Measurements from ENCODE around the gene POC1A. TPM values are rescaled to one million over a fixed set of nuclear protein-coding genes. Genes with fewer than 3 reads are reported as not detected.

Gene POC1A
- total RNA-seq, 1 experiment from 2014 or later = 19.8 TPM

DNA sequence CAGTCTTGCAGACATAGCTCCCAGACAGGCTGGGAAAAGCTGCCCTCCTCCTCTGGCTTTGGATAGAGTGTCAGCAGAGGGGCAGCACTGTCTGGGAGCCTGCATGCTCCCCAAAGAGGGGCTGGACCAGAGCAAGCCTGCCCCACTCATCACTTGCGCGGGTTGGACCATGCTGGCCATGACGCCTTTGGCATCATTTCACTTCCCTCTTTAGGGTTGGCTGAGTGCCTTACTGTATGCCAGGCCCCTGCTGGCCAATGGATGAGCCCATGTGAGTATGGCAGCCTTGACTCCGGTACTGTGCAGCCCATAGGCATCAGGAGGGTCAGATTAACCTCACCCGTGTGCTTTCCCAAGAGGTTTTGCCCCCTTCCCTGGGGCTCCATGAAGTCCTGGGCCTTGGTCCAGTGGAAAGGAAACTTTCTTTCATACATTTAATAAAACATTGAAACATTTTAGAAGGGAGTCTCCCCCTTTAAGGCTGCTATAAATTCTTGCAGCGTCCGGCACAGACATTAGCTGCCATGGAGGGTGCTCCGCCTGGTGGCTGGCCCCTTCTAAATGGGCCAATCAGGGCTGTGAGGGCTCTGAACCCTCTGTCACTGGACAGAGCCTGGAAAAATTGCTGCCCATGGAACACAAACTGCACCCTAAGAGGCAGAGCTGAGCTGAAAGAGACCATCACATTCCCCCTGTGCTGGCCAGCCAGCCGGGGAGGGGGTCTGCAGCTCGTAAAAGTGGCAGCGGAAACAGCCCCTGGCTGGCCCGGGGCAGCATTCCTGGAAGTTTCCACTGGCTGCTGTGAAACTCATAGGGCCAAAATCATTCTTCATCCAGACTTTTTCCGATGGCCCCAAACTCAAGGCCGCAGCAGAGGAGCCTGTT lies 77.1 kb downstream of the POC1A start:
- no peak for DNase-seq
- H3K27me3 ChIP-seq = no peaks in the 10 kb centered on the region
- H3K4me3 ChIP-seq = no peak overlapping the region

DNA sequence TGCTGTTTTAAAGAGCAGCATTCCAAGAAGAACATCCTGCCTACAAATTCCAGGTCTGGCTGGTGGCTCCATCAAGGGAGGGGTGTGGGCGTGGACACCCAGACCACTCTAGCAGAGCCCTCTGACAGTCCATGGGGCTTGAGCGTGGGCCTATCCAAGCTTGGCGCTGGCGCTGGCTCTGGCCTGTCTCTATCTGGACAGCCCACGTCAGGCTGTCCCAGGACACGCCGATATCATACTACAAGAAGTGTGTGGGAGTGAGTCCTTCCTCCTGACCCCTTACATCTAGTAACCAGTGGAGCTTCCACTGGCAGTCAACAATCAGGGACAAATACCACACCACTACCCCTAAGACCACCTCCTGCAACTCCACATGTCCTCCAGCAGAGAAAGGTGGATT lies 80.7 kb downstream of the POC1A start:
- H3K27me3 ChIP-seq = no peaks in the 10 kb centered on the region
- H3K36me3 ChIP-seq = no peaks in the 10 kb centered on the region
- H3K9me3 ChIP-seq = no peaks in the 10 kb centered on the region
- DNase-seq = no peak
- no peak overlapping the region for H3K4me3 ChIP-seq

More for the DNA sequence above, 77.1 kb downstream of the POC1A start:
- no peaks in the 10 kb centered on the region for H3K9me3 ChIP-seq
- H3K36me3 ChIP-seq = no peaks in the 10 kb centered on the region

DNA sequence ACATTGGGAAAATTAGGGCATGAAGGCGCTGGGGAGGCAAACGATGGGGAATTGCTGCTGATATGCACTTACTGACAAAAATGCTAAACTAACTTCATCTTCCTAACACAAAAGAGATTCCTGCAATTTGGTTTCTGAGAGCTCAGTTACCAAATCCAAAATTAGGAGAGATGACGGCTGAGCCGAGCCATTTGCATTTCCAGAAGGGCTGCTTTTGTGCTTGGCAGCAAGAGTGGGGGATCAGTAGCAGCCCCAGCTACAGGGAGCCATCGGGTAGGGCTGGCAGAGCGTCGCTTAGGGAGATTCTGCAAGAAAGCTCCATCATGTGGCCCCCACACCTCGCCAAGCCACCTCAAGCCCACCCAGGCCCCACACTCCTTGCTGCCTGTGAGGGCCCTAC lies 81.8 kb downstream of the POC1A start:
- no peaks in the 10 kb centered on the region for H3K9me3 ChIP-seq
- no peak for DNase-seq
- no peaks in the 10 kb centered on the region for H3K36me3 ChIP-seq
- no peak overlapping the region for H3K4me3 ChIP-seq
- H3K27me3 ChIP-seq = no peaks in the 10 kb centered on the region

DNA sequence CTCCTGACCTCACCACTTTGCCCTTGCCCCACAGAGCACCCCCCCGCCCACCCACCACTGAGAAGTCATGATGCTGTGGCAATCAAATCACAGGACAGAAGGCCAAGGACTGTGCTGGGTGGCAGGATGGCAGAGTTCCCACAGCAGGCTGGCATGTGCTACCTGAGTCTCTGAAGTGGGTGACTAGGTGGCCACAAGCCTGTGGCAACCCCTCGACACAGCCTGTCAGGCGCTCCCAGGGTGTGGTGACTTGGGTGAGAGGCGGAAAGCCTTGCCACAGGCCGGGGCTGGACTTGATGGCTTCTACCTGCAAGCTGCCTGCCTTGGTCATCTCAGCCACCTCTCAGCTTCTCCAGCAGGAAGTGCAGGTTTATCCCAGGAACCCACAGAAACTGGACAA lies 82.2 kb downstream of the POC1A start:
- H3K27me3 ChIP-seq = no peaks in the 10 kb centered on the region
- DNase-seq = no peak

DNA sequence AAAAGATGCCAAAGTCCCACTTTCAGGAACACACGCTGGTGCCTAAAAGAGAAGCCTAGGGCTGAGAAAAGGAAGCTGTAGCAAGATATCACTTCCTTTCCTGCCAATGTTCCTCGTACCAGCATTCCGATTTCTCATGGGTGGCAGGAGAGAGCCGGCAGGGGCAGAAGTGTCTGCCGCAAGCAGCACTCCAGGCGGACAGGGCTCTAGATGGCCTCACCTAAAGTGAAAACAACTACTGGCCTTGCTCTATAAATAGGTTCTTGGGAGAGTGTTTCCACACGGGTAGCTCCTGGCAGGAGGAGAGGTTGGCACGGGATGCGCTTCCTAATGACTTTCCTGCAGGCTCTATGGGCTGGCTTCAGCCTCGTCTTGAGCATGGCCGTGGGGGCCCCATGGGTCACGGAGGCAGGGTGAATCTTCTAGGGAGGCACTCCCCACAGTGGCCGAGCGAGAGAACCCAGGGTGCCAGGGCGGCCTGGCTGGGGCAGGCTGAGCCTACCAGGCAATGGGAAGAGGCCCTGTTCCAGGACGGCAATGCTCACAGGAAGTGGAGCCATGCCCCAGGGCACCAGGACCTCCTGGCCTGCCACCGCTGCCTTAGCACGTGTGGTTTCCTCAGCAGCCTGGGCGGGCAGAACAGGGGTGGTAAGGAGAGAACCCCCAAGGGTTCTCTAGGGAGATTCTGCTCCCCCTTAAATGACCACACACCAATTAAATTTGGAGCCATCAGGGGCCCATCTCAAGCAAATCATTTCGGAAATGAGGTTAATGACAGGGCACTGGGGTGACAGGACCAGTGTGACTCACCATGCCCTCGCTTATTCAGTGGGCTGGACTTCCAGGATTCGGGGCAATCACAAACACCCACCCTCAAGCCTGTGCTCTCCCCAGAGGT lies 83.2 kb downstream of the POC1A start:
- Histone ChIP-seq H3K9me3 (no peaks in the 10 kb centered on the region), H3K36me3 (no peaks in the 10 kb centered on the region), H3K27me3 (no peaks in the 10 kb centered on the region), H3K4me3 (no peak overlapping the region)
- DNase-seq = no peak

More for the DNA sequence above, 82.2 kb downstream of the POC1A start:
- no peaks in the 10 kb centered on the region for H3K9me3 ChIP-seq
- H3K36me3 ChIP-seq = no peaks in the 10 kb centered on the region
- H3K4me3 ChIP-seq = no peak overlapping the region

DNA sequence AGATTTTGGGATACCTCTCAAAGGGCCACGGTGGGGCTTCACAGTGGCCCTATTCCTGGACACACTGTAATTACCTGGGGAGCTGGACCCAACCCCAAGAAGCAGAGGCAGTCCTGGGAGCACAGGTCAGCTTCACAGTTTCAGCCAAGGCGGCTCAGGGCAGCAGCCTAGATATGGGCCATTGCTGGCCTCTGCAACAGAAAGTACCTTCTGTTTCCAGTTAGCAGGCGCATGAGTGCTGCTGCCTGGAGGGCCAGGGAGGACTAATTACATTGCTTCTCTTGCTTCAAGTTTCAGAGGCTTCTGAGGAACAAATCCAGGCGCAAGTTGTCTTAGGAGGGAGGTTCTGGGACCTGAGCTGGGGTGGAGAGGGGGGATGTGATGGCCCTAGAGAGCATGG lies 84.4 kb downstream of the POC1A start:
- H3K36me3 ChIP-seq = no peaks in the 10 kb centered on the region
- no peaks in the 10 kb centered on the region for H3K9me3 ChIP-seq
- no peak for DNase-seq
- no peak overlapping the region for H3K4me3 ChIP-seq
- no peaks in the 10 kb centered on the region for H3K27me3 ChIP-seq

DNA sequence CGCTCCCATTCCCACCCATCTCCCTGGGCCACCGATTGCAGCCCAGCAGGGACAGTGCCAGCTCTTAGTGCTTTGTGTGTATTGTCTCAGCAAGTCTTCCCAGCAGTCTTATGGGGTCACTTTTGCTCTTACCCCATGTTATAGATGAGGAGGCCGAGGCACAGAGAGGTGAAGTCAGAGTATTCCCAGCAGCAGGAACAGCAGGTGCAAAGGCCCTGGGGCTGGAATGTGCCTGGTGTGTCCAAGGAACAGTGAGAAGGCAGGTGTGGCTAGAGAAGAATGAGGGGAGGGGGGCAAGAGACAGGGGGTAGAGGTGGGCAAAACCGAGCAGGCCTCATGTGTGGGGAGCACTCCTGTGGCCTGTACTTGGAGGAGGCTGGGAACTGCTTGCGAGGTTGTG lies 85.1 kb downstream of the POC1A start:
- no peak for DNase-seq
- Histone ChIP-seq H3K36me3 (no peaks in the 10 kb centered on the region), H3K9me3 (no peaks in the 10 kb centered on the region), H3K4me3 (no peak overlapping the region), H3K27me3 (no peaks in the 10 kb centered on the region)

DNA sequence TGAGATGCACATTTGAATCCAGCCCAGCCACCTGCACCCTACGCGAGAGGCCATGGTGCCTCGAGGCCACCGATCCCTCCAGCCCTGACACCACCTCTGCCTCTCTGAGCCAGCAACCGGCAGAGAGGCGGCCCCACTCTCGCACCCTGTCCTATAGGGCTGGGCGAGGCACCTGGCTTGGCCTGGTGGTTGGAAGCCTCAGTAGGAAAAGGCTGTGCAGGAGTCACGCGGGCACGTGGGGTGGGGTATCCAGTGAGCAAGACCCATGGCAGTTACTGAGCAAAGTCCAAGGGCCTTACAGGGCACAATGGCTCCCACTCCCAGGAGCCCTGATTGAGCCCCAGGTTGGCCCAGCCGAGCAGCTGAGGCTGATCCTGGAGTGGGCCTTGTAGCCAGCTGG lies 85.5 kb downstream of the POC1A start:
- no peaks in the 10 kb centered on the region for H3K27me3 ChIP-seq
- no peaks in the 10 kb centered on the region for H3K36me3 ChIP-seq
- no peaks in the 10 kb centered on the region for H3K9me3 ChIP-seq
- no peak for DNase-seq
- H3K4me3 ChIP-seq = no peak overlapping the region

DNA sequence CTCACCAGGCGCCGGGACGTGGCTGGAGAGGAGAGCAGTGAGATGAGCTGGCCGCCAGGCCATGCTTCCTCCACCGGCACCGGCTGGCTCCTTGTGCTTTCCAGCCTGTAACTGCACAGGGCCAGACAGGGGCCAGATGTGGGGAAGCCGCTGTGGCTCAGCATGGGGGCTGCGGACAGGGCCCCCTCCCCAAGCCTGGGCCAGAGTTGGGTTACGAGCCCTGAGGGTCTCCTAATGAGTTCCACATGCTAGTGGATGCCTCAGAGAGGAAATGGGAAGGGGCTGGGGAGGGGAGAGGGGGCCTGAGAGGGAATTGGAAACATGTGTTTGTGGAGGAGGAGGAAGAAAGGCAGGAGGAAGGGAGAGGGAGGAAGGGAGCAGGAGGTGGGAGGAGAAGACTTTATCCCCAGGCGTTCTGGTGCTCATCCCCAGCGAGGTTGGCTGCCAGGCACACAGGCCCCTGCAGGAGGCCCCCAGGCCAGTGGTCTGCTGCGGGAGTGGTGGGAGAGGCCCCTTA lies 86.1 kb downstream of the POC1A start:
- Histone ChIP-seq H3K9me3 (no peaks in the 10 kb centered on the region), H3K27me3 (no peaks in the 10 kb centered on the region), H3K36me3 (no peaks in the 10 kb centered on the region), H3K4me3 (no peak overlapping the region)
- DNase-seq = no peak

DNA sequence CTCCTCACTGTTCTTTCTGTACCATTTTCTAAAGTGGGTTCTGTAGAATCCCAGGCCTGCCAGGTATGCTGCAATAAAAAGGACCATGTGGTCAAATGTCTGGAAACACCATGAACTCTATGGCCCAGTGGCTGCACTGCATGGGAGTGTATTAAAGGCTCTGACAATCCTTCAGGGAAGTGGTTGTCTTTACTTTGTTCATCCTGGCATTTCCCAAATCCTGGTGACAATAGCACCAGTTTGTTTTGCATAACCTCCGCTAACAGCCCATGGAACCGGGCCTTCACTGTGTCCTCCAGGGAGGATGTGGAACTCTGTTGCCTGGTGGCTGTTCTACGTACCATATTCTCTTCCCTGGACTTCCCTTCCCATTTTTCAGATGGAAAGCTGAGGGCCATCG lies 86.7 kb downstream of the POC1A start:
- DNase-seq = no peak
- H3K4me3 ChIP-seq = no peak overlapping the region
- no peaks in the 10 kb centered on the region for H3K9me3 ChIP-seq
- H3K36me3 ChIP-seq = no peaks in the 10 kb centered on the region
- H3K27me3 ChIP-seq = no peaks in the 10 kb centered on the region

DNA sequence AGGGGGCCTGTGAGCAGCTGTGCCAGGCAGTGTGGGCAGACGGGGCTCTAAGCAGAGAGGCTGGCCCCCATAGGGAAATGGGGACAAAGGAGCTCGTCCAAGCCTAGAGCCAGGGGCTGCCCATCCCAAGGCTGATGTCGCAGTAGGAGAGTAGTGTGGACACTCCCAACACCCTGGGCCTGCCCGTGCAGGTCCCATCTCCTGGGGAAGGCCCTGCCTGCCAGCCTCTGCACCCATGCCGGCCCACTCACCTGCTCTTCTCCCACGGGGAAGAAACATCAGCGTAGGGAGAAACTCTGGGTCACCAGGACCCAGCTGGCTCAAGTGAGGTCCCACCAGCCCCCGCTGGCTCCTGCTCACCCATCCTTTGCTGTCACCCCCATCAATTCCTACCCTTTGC lies 87.2 kb downstream of the POC1A start:
- Histone ChIP-seq H3K9me3 (no peaks in the 10 kb centered on the region), H3K27me3 (no peaks in the 10 kb centered on the region), H3K4me3 (no peak overlapping the region), H3K36me3 (no peaks in the 10 kb centered on the region)
- no peak for DNase-seq

DNA sequence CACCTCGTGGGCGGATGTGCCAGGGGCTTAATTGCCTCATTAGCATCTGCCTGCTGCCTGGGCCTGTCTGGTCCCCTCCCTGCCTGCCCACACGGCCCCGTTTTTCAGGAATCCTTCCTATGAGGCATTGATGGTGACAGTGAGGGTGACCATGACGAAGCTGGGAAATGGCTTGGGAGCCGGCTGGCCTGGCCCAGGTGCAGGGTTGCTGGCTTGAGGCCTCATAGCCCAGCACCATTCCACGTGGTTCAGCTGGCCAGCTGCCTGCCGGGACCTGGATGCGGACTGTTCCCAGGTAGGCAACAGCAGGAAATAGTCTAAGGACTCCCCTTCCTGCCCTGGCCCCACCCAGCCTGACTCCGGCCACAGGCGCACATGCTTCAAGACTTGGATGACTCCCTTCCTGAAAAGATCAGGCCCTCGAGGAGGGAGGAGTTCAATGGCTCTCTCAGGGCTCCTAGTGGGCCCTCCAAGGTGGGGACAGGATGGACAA lies 88.9 kb downstream of the POC1A start:
- no peaks in the 10 kb centered on the region for H3K36me3 ChIP-seq
- no peak for DNase-seq

DNA sequence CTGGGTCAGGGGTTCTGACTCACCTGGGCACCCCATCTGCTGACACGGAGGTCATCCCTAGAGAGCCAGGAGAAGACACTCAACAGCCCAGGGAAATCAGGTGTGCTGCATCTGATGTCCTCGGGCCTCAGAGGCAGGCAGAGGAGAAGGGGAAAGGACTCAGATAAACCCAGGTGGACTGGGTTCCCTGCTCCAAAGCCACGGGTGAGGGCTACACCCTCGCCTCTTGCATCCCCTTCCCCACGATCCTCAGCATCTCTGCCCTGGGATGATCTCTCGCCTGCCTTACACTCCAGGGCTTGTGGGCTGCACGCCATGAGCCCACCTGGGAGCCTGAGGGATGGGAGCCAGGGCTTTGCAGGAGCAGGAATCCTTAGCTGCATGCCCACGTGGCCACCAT lies 89.7 kb downstream of the POC1A start:
- no peak overlapping the region for H3K4me3 ChIP-seq
- H3K9me3 ChIP-seq = no peaks in the 10 kb centered on the region
- no peaks in the 10 kb centered on the region for H3K36me3 ChIP-seq
- H3K27me3 ChIP-seq = no peaks in the 10 kb centered on the region
- DNase-seq = no peak

More for the DNA sequence above, 88.9 kb downstream of the POC1A start:
- no peak overlapping the region for H3K4me3 ChIP-seq
- no peaks in the 10 kb centered on the region for H3K27me3 ChIP-seq
- no peaks in the 10 kb centered on the region for H3K9me3 ChIP-seq

DNA sequence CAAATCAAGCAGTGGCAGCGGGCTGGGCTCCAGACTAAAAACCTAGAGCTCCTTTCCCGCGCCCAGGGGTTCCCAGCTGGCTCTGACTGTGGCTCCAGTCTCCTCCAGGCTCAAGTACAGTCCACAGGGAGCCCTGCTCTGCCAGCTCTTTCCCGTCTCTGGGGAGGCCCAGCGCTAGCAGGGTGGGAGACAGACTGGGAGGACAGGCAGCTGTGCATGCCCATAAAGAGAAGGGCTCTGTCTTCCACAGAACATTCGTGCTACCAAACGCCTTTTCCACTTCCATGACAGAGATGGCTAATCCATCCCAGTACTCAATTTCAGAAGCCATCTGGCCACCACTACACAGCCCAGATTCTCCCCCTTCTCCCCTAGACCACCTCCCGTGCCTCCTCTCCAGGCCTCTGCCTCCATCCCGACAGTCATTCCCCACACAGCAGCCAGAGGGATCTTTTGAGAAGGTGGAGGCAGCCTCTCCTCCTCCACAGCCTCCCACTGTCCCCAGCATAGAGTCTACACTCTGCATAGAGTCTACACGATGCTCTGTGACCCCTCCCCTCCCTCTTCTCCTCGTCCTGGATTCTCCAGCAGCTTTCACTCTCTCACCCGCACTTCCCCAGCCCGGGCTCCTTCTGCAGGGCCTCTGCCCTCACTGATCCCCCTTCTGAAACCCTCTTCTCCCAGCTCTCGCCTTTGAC lies 91.0 kb downstream of the POC1A start:
- Histone ChIP-seq H3K27me3 (no peaks in the 10 kb centered on the region), H3K4me3 (no peak overlapping the region), H3K9me3 (no peaks in the 10 kb centered on the region), H3K36me3 (no peaks in the 10 kb centered on the region)
- DNase-seq = no peak

DNA sequence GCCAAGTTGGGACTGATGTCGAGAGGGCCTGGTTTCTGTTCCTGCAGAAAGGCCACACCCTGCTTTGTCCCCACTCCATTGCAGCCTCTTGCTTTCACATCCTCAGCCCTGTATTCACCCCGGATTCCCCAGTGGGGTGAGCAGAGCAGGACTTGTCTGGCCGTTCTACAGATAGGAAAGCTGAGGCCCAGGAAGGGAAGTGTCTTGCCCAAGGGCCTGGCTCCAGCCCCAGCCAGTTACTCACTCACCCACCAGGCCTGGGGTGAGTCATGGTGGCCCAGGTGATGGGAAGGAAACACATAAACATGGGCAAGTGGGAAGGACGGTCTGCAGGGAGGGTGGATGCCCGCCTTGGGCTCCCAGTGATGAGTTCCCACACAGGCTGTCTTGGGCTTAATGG lies 91.7 kb downstream of the POC1A start:
- Histone ChIP-seq H3K27me3 (no peaks in the 10 kb centered on the region), H3K9me3 (no peaks in the 10 kb centered on the region), H3K4me3 (no peak overlapping the region), H3K36me3 (no peaks in the 10 kb centered on the region)
- DNase-seq = peak; percentile 90

DNA sequence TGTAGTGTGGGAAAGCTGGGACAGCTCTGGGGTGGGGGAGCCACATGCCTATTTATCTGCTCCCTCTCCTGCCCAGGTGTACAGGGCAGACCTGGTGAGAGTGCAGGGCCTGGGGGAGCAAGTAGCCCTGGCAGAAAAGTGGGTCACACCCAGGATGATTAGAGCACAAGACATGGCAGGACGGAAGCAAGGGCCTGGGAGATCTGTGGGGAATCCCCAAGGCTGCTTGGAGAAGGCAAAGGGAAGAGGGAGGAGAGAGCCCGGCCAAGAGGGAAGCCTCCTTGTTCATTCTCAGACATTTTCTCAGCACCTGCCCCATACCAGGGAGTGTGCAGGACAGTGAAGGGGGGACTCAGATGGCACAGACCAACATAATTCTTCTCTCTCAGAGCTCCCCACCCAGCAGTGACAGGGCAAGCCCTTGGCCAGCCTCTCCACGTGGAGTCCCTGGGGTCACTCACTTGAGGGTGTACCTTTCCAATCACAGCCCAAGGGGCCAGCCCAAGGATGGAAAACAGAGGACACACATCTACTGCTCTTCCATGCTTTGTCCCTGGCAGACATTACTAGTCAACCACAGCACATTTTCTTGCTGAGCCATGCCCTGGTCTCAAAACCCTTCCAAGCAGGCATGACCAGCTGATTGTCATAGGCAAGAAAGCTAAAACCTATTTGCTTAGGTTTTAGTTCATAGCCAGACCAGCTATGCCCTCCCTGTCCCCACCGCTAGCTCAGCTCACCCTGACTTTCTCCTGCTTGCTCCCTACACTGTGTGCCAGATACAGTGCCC lies 92.9 kb downstream of the POC1A start:
- no peak overlapping the region for H3K4me3 ChIP-seq
- no peaks in the 10 kb centered on the region for H3K27me3 ChIP-seq
- H3K9me3 ChIP-seq = no peaks in the 10 kb centered on the region
- no peak for DNase-seq
- H3K36me3 ChIP-seq = no peaks in the 10 kb centered on the region

Data from MG63 (cell line).